ENCODE measurements around the gene TMCC2. TPM values are rescaled to one million over a fixed set of nuclear protein-coding genes. Genes with fewer than 3 reads are reported as not detected.

The TMCC2 gene
- total RNA-seq, 1 experiment from 2014 or later, result 5.2 TPM

GRCh38 chr1:205199931-205200299 lies 27.8 kb upstream of the TMCC2 start:
- Histone ChIP-seq H3K4me1 (no peaks in the 10 kb centered on the region), H3K27ac (no peak overlapping the region), H3K9me3 (replicated peaks) (no peaks in the 10 kb centered on the region), H3K27me3 (no peaks in the 10 kb centered on the region), H3K4me3 (no peak overlapping the region), H3K36me3 (0 out of 2 replicates have a peak, but pooled peaks cover 2% of the 10 kb centered on the region)
- DNase-seq, result no peak

GRCh38 chr1:205204552-205204951 lies 23.2 kb upstream of the TMCC2 start:
- no peak for DNase-seq
- no peaks in the 10 kb centered on the region for H3K27me3 ChIP-seq
- H3K9me3 ChIP-seq (replicated peaks), result no peaks in the 10 kb centered on the region
- no peak overlapping the region for H3K27ac ChIP-seq
- H3K36me3 ChIP-seq, result no peaks in the 10 kb centered on the region
- no peak overlapping the region for H3K4me3 ChIP-seq
- no peaks in the 10 kb centered on the region for H3K4me1 ChIP-seq

- DNase-seq, result no peak
- Histone ChIP-seq H3K9me3 (replicated peaks) (no peaks in the 10 kb centered on the region), H3K4me3 (no peak overlapping the region), H3K36me3 (no peaks in the 10 kb centered on the region), H3K27ac (no peak overlapping the region), H3K27me3 (no peaks in the 10 kb centered on the region), H3K4me1 (no peaks in the 10 kb centered on the region)
Observed at GRCh38 chr1:205205055-205205454, 22.7 kb upstream of the TMCC2 start.

- Histone ChIP-seq H3K27me3 (no peaks in the 10 kb centered on the region), H3K9me3 (replicated peaks) (no peaks in the 10 kb centered on the region), H3K27ac (no peak overlapping the region), H3K4me1 (no peaks in the 10 kb centered on the region), H3K36me3 (no peaks in the 10 kb centered on the region), H3K4me3 (no peak overlapping the region)
- no peak for DNase-seq
Observed at GRCh38 chr1:205208811-205209210, 18.9 kb upstream of the TMCC2 start.

- H3K36me3 ChIP-seq, result no peaks in the 10 kb centered on the region
- peak in 1 of 2 experiments; percentile 52 for DNase-seq
- H3K27me3 ChIP-seq, result no peaks in the 10 kb centered on the region
- H3K4me1 ChIP-seq, result no peaks in the 10 kb centered on the region
- H3K27ac ChIP-seq, result peak overlapping the region; percentile 36
- H3K9me3 ChIP-seq (replicated peaks), result no peaks in the 10 kb centered on the region
- H3K4me3 ChIP-seq, result peak overlapping the region; percentile 82
Observed at GRCh38 chr1:205210756-205211168, 17.0 kb upstream of the TMCC2 start.

GRCh38 chr1:205211169-205211838 lies 16.4 kb upstream of the TMCC2 start, which contains the start of gene DSTYK:
TSS of gene DSTYK (minus strand) at chr1:205211702. CDS start at chr1:205211535, 167 bp downstream.
- peak within 1 kb of the TSS; percentile 36 for H3K27ac ChIP-seq
- peak; percentile 98 to 99 for DNase-seq

GRCh38 chr1:205211839-205212536 lies 15.8 kb upstream of the TMCC2 start:
- Histone ChIP-seq H3K4me3 (peak overlapping the region; percentile 82), H3K9me3 (replicated peaks) (no peaks in the 10 kb centered on the region), H3K4me1 (no peaks in the 10 kb centered on the region), H3K36me3 (no peaks in the 10 kb centered on the region), H3K27me3 (no peaks in the 10 kb centered on the region; the same call in 1 of the 2 replicates), H3K27ac (peak overlapping the region; percentile 36; the same call in 1 of the 2 replicates)
- DNase-seq, result no peak

More at GRCh38 chr1:205211169-205211838, 16.4 kb upstream of the TMCC2 start, which contains the start of gene DSTYK:
- no peaks in the 10 kb centered on the region for H3K36me3 ChIP-seq
- no peaks in the 10 kb centered on the region for H3K4me1 ChIP-seq
- H3K4me3 ChIP-seq, result peak within 1 kb of the TSS; percentile 82
- no peaks in the 10 kb centered on the region for H3K9me3 ChIP-seq (replicated peaks)
- no peaks in the 10 kb centered on the region for H3K27me3 ChIP-seq

- H3K27me3 ChIP-seq, result no peaks in the 10 kb centered on the region; the same call in 1 of the 2 replicates
- H3K4me3 ChIP-seq, result no peak overlapping the region
- H3K36me3 ChIP-seq, result no peaks in the 10 kb centered on the region
- H3K4me1 ChIP-seq, result peaks cover 2% of the 10 kb centered on the region; the same call in 1 of the 2 replicates
- no peak for DNase-seq
- H3K9me3 ChIP-seq (replicated peaks), result no peaks in the 10 kb centered on the region
- H3K27ac ChIP-seq, result no peak overlapping the region
Observed at GRCh38 chr1:205214756-205215155, 13.0 kb upstream of the TMCC2 start.

- no peaks in the 10 kb centered on the region for H3K9me3 ChIP-seq (replicated peaks)
- H3K4me3 ChIP-seq, result no peak overlapping the region
- peaks cover 9% of the 10 kb centered on the region; the same call in 1 of the 2 replicates for H3K4me1 ChIP-seq
- DNase-seq, result no peak
- no peaks in the 10 kb centered on the region for H3K36me3 ChIP-seq
- H3K27ac ChIP-seq, result no peak overlapping the region
- H3K27me3 ChIP-seq, result no peaks in the 10 kb centered on the region; the same call in 1 of the 2 replicates
Observed at GRCh38 chr1:205216588-205216987, 11.2 kb upstream of the TMCC2 start.

- Histone ChIP-seq H3K4me1 (peaks cover 9% of the 10 kb centered on the region; the same call in 1 of the 2 replicates), H3K9me3 (replicated peaks) (no peaks in the 10 kb centered on the region), H3K36me3 (no peaks in the 10 kb centered on the region), H3K4me3 (no peak overlapping the region), H3K27me3 (no peaks in the 10 kb centered on the region; the same call in 1 of the 2 replicates), H3K27ac (no peak overlapping the region)
- DNase-seq, result no peak
Observed at GRCh38 chr1:205217418-205217817, 10.3 kb upstream of the TMCC2 start.

- no peaks in the 10 kb centered on the region; the same call in 1 of the 2 replicates for H3K27me3 ChIP-seq
- no peaks in the 10 kb centered on the region for H3K36me3 ChIP-seq
- H3K27ac ChIP-seq, result no peak overlapping the region
- peaks cover 9% of the 10 kb centered on the region; the same call in 1 of the 2 replicates for H3K4me1 ChIP-seq
- no peak overlapping the region for H3K4me3 ChIP-seq
- DNase-seq, result peak; percentile 51 to 82
- no peaks in the 10 kb centered on the region for H3K9me3 ChIP-seq (replicated peaks)
Observed at GRCh38 chr1:205220421-205220820, 7.3 kb upstream of the TMCC2 start.

GRCh38 chr1:205224736-205225135 lies 3.0 kb upstream of the TMCC2 start:
- no peak overlapping the region for H3K27ac ChIP-seq
- DNase-seq, result no peak
- H3K9me3 ChIP-seq (replicated peaks), result no peaks in the 10 kb centered on the region
- H3K4me1 ChIP-seq, result peaks cover 27% of the 10 kb centered on the region
- H3K36me3 ChIP-seq, result no peaks in the 10 kb centered on the region
- no peaks in the 10 kb centered on the region for H3K27me3 ChIP-seq
- no peak overlapping the region for H3K4me3 ChIP-seq

- H3K36me3 ChIP-seq, result no peaks in the 10 kb centered on the region
- peaks cover 25% of the 10 kb centered on the region for H3K4me1 ChIP-seq
- peak overlapping the region; percentile 58; the same call in 1 of the 2 replicates for H3K4me3 ChIP-seq
- no peaks in the 10 kb centered on the region for H3K27me3 ChIP-seq
- DNase-seq, result peak in 1 of 2 experiments; percentile 34
- no peaks in the 10 kb centered on the region for H3K9me3 ChIP-seq (replicated peaks)
- H3K27ac ChIP-seq, result no peak overlapping the region
Observed at GRCh38 chr1:205225901-205226765, 1.6 kb upstream of the TMCC2 start.

- DNase-seq, result peak in 1 of 2 experiments; percentile 52
- Histone ChIP-seq H3K27me3 (no peaks in the 10 kb centered on the region), H3K27ac (no peak overlapping the region), H3K9me3 (replicated peaks) (no peaks in the 10 kb centered on the region), H3K4me1 (peaks cover 25% of the 10 kb centered on the region), H3K4me3 (peak overlapping the region; percentile 58), H3K36me3 (no peaks in the 10 kb centered on the region)
Observed at GRCh38 chr1:205226868-205227583, 720 bp upstream of the TMCC2 start.
